Measurements from ENCODE around the gene EPN2.

The EPN2 gene

DNA sequence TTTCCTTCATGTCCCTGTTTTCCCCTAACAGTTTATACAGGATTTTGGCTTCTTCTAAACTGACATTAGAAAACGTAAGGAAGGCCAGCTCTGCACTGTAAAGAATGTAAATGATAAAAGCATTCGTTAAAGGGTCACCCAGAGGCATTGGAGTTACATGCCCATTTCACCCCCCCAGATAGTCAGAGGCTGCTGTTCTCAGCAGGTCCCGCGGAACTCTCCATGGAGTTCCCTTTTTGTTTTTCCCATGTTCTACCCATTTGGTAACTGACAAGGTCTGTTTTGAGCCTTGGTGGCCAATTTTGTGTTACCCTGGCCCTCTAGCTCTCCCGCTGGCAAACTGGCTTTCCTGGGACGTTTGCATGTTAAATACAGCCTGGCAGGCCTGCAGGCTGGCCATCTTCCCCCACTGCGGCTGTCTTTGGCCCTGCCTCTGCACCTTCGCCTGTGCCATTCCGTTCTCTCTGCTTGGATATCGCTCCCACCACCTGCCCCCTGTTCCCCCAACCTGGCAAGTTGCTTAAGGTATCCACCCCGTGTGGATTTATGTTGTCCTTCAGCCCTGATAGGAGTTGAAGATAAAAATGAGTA, 49.7 kb downstream of the EPN2 start:
- Histone ChIP-seq H3K27me3 (ENCODE audit: low read depth, low read length) (no peaks in the 10 kb centered on the region), H3K9me3 (ENCODE audit: control insufficient read depth in 1 of 2, low read length in 2 of 2) (no peaks in the 10 kb centered on the region), H3K27ac (ENCODE audit: low read length) (no peak overlapping the region), H3K4me1 (ENCODE audit: control insufficient read depth in 1 of 2, insufficient read depth in 2 of 2, low read length in 2 of 2) (peaks cover 3 to 78% of the 10 kb centered on the region in 2 donors), H3K36me3 (ENCODE audit: control insufficient read depth in 1 of 2, insufficient read depth in 2 of 2, low read length in 2 of 2) (peaks cover 11 to 12% of the 10 kb centered on the region in 2 donors), H3K4me3 (ENCODE audit: low read depth in 1 of 2, low read length in 2 of 2) (no peak overlapping the region)

DNA sequence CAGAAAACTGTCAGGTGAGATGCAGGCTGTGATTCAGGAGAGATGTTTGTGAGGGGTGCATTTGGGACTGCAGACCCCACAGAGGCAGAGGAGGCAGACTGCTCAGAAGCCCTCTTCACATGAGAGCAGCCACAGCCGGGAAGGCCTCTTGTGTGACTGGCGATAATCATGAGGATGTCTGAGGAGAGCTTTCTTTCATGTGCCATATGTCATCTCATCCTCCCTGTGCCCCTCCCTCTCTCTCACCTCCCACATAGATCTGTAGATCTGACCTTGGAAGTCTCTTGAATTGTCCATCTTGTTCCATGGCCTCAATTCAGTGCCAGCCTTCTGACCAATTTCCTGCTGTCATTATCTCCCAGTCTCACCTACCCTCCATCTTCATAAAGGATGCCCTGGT, 50.5 kb downstream of the EPN2 start:
- Histone ChIP-seq H3K4me1 (ENCODE audit: control insufficient read depth in 1 of 2, insufficient read depth in 2 of 2, low read length in 2 of 2) (peaks cover 3 to 81% of the 10 kb centered on the region in 2 donors), H3K27ac (ENCODE audit: low read length) (no peak overlapping the region), H3K36me3 (ENCODE audit: control insufficient read depth in 1 of 2, insufficient read depth in 2 of 2, low read length in 2 of 2) (peaks cover 11 to 12% of the 10 kb centered on the region in 2 donors), H3K4me3 (ENCODE audit: low read depth in 1 of 2, low read length in 2 of 2) (no peak overlapping the region), H3K27me3 (ENCODE audit: low read depth, low read length) (no peaks in the 10 kb centered on the region), H3K9me3 (ENCODE audit: control insufficient read depth in 1 of 2, low read length in 2 of 2) (no peaks in the 10 kb centered on the region)

DNA sequence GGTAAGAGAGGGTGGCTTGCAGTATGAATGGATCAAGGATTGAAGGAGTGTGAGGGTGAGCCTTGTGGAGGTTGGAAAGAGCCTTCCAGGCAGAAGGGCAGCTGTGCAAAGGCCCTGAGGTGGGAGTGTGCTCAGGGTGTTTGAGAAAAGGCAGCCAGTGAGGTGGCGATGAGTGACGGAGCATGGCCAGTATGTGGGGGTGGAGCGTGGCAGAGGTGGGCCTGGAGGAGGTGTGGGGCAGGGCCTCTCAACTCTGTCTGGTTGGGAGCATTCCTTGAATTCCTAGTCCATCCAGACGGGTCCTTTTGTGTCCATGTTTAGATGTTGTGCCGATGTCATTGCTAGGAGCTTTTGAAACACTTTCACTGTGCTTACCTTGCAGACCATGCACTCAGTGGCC, 51.3 kb downstream of the EPN2 start:
- no peak overlapping the region for H3K4me3 ChIP-seq (ENCODE audit: low read depth in 1 of 2, low read length in 2 of 2)
- H3K27me3 ChIP-seq (ENCODE audit: low read depth, low read length) = no peaks in the 10 kb centered on the region
- H3K36me3 ChIP-seq (ENCODE audit: control insufficient read depth in 1 of 2, insufficient read depth in 2 of 2, low read length in 2 of 2) = peaks cover 5 to 11% of the 10 kb centered on the region in 2 donors
- peaks cover 3 to 81% of the 10 kb centered on the region in 2 donors for H3K4me1 ChIP-seq (ENCODE audit: control insufficient read depth in 1 of 2, insufficient read depth in 2 of 2, low read length in 2 of 2)
- no peak overlapping the region for H3K27ac ChIP-seq (ENCODE audit: low read length)
- H3K9me3 ChIP-seq (ENCODE audit: control insufficient read depth in 1 of 2, low read length in 2 of 2) = no peaks in the 10 kb centered on the region

- Histone ChIP-seq H3K27ac (ENCODE audit: low read length) (peak overlapping the region; percentile 39), H3K4me3 (ENCODE audit: low read depth in 1 of 2, low read length in 2 of 2) (peak overlapping the region in 1 of 2 donors; percentile 7), H3K9me3 (ENCODE audit: control insufficient read depth in 1 of 2, low read length in 2 of 2) (no peaks in the 10 kb centered on the region), H3K36me3 (ENCODE audit: control insufficient read depth in 1 of 2, insufficient read depth in 2 of 2, low read length in 2 of 2) (peaks cover 0 to 3% of the 10 kb centered on the region in 2 donors), H3K4me1 (ENCODE audit: control insufficient read depth in 1 of 2, insufficient read depth in 2 of 2, low read length in 2 of 2) (peaks cover 3 to 70% of the 10 kb centered on the region in 2 donors), H3K27me3 (ENCODE audit: low read depth, low read length) (no peaks in the 10 kb centered on the region)
Observed at GRCh38 chr17:19290066-19290705, 53.0 kb downstream of the EPN2 start.

DNA sequence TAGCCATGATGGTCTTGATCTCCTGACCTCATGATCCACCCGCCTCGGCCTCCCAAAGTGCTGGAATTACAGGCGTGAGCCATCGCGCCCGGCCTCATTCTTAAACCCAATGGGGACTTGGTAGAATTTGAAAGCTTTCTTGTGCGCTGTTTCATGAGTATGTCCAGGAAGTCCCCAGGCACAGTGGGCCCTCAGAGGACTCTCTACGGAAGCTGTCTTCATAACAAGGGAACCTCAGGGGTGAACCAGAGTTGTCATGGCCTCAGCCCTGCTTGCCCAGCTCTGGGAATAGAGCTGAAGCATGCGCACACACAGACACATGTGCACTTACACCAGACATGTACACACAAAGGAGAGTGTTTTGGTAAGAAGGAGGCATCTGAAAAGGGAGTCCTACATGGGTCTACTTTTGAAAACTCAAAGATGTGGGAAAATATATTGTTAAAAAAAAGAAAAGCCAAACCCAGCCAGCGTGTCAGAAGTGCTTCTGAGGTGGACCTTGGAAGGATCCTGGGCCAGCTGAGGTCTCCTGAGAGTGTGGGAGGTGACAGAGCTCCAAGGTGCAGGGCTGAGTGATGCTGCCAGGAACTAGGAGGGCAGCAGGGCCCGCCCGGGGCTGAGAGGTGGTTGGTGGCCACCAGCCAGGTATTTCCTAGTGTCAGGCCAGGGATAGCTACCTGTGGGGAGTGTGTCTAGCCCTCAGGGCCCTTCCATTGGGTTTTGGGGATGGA, 54.6 kb downstream of the EPN2 start:
- H3K9me3 ChIP-seq (ENCODE audit: control insufficient read depth in 1 of 2, low read length in 2 of 2) = no peaks in the 10 kb centered on the region
- H3K4me3 ChIP-seq (ENCODE audit: low read depth in 1 of 2, low read length in 2 of 2) = no peak overlapping the region
- no peak overlapping the region for H3K27ac ChIP-seq (ENCODE audit: low read length)
- H3K4me1 ChIP-seq (ENCODE audit: control insufficient read depth in 1 of 2, insufficient read depth in 2 of 2, low read length in 2 of 2) = peaks cover 3 to 63% of the 10 kb centered on the region in 2 donors
- H3K36me3 ChIP-seq (ENCODE audit: control insufficient read depth in 1 of 2, insufficient read depth in 2 of 2, low read length in 2 of 2) = peaks cover 0 to 3% of the 10 kb centered on the region in 2 donors
- H3K27me3 ChIP-seq (ENCODE audit: low read depth, low read length) = no peaks in the 10 kb centered on the region

GRCh38 chr17:19292377-19292711, 55.2 kb downstream of the EPN2 start:
- H3K4me3 ChIP-seq (ENCODE audit: low read depth in 1 of 2, low read length in 2 of 2) = no peak overlapping the region
- H3K9me3 ChIP-seq (ENCODE audit: control insufficient read depth in 1 of 2, low read length in 2 of 2) = no peaks in the 10 kb centered on the region
- no peak overlapping the region for H3K27ac ChIP-seq (ENCODE audit: low read length)
- H3K4me1 ChIP-seq (ENCODE audit: control insufficient read depth in 1 of 2, insufficient read depth in 2 of 2, low read length in 2 of 2) = peaks cover 3 to 62% of the 10 kb centered on the region in 2 donors
- no peaks in the 10 kb centered on the region for H3K27me3 ChIP-seq (ENCODE audit: low read depth, low read length)
- H3K36me3 ChIP-seq (ENCODE audit: control insufficient read depth in 1 of 2, insufficient read depth in 2 of 2, low read length in 2 of 2) = peaks cover 0 to 3% of the 10 kb centered on the region in 2 donors

GRCh38 chr17:19294443-19294842, 57.3 kb downstream of the EPN2 start:
- Histone ChIP-seq H3K27me3 (ENCODE audit: low read depth, low read length) (no peaks in the 10 kb centered on the region), H3K9me3 (ENCODE audit: control insufficient read depth in 1 of 2, low read length in 2 of 2) (no peaks in the 10 kb centered on the region), H3K4me1 (ENCODE audit: control insufficient read depth in 1 of 2, insufficient read depth in 2 of 2, low read length in 2 of 2) (peaks cover 3 to 63% of the 10 kb centered on the region in 2 donors), H3K36me3 (ENCODE audit: control insufficient read depth in 1 of 2, insufficient read depth in 2 of 2, low read length in 2 of 2) (no peaks in the 10 kb centered on the region), H3K27ac (ENCODE audit: low read length) (no peak overlapping the region), H3K4me3 (ENCODE audit: low read depth in 1 of 2, low read length in 2 of 2) (no peak overlapping the region)

- H3K4me3 ChIP-seq (ENCODE audit: low read depth in 1 of 2, low read length in 2 of 2) = no peak overlapping the region
- no peaks in the 10 kb centered on the region for H3K36me3 ChIP-seq (ENCODE audit: control insufficient read depth in 1 of 2, insufficient read depth in 2 of 2, low read length in 2 of 2)
- H3K27ac ChIP-seq (ENCODE audit: low read length) = no peak overlapping the region
- H3K9me3 ChIP-seq (ENCODE audit: control insufficient read depth in 1 of 2, low read length in 2 of 2) = no peaks in the 10 kb centered on the region
- no peaks in the 10 kb centered on the region for H3K27me3 ChIP-seq (ENCODE audit: low read depth, low read length)
- H3K4me1 ChIP-seq (ENCODE audit: control insufficient read depth in 1 of 2, insufficient read depth in 2 of 2, low read length in 2 of 2) = peaks cover 0 to 53% of the 10 kb centered on the region in 2 donors
Observed at GRCh38 chr17:19295473-19296135, 58.4 kb downstream of the EPN2 start.

DNA sequence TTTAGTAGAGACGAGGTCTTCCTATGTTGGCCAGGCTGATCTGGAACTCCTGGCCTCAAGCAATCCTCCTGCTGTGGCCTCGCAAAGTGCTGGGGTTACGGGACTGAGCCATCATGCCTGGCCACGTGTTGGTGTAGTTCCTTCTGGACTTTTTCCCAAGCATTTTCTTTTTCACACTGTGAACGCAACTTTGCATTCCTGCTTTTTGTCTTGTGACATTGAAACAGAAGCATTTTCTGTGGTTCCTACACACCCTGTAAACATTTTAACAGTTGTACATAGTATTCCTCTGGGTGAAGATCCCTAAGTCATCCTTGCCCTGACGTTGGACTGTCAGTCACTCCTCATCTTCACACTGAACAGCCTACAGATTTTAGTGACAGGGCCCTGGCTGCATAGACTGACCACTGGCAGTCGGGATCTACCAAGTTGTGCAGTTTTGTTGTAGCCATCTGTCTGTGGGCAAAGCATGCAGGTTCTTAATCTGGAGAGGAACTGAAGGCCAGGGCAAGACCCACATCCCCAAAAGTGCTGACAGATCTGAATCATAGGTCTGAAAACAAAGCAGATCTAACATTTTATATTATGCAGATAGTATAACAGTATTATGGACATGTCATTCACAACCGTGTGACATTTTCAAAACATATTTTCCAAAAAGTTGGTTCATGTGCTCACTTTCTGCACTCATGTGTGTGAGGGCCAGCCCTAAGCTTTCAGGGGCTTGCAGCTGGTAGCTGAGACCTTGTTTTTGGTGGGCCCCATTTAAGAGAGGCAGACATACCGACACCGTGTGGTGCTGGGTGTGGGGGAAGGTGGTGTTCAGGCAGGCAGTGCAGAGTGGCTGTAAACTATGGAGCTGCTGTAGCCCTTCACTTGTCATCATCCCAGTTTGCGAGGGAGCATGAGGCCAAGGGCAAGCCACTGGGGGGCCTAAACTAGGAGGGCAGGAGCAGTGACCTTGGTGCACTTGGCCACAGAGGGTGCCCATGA, 59.9 kb downstream of the EPN2 start:
- Histone ChIP-seq H3K4me1 (ENCODE audit: control insufficient read depth in 1 of 2, insufficient read depth in 2 of 2, low read length in 2 of 2) (peaks cover 0 to 39% of the 10 kb centered on the region in 2 donors), H3K27ac (ENCODE audit: low read length) (no peak overlapping the region)

GRCh38 chr17:19298569-19299213, 61.5 kb downstream of the EPN2 start:
- H3K9me3 ChIP-seq (ENCODE audit: control insufficient read depth in 1 of 2, low read length in 2 of 2) = no peaks in the 10 kb centered on the region
- no peak overlapping the region for H3K27ac ChIP-seq (ENCODE audit: low read length)
- no peaks in the 10 kb centered on the region for H3K36me3 ChIP-seq (ENCODE audit: control insufficient read depth in 1 of 2, insufficient read depth in 2 of 2, low read length in 2 of 2)
- H3K4me3 ChIP-seq (ENCODE audit: low read depth in 1 of 2, low read length in 2 of 2) = no peak overlapping the region
- peaks cover 0 to 39% of the 10 kb centered on the region in 2 donors for H3K4me1 ChIP-seq (ENCODE audit: control insufficient read depth in 1 of 2, insufficient read depth in 2 of 2, low read length in 2 of 2)
- no peaks in the 10 kb centered on the region for H3K27me3 ChIP-seq (ENCODE audit: low read depth, low read length)

More for the DNA sequence above, 59.9 kb downstream of the EPN2 start:
- Histone ChIP-seq H3K4me3 (ENCODE audit: low read depth in 1 of 2, low read length in 2 of 2) (no peak overlapping the region), H3K36me3 (ENCODE audit: control insufficient read depth in 1 of 2, insufficient read depth in 2 of 2, low read length in 2 of 2) (no peaks in the 10 kb centered on the region), H3K9me3 (ENCODE audit: control insufficient read depth in 1 of 2, low read length in 2 of 2) (no peaks in the 10 kb centered on the region), H3K27me3 (ENCODE audit: low read depth, low read length) (no peaks in the 10 kb centered on the region)
